Activated CD4-positive, CD25-positive, alpha-beta regulatory T cell (primary cell): Measurements from ENCODE around the gene RPL31.

Experiments
- DNase-seq, 4 experiments: peaks; one replicate each; lab custom pipeline; 2025; lab: John Stamatoyannopoulos, UW

RPL31 gene

DNA sequence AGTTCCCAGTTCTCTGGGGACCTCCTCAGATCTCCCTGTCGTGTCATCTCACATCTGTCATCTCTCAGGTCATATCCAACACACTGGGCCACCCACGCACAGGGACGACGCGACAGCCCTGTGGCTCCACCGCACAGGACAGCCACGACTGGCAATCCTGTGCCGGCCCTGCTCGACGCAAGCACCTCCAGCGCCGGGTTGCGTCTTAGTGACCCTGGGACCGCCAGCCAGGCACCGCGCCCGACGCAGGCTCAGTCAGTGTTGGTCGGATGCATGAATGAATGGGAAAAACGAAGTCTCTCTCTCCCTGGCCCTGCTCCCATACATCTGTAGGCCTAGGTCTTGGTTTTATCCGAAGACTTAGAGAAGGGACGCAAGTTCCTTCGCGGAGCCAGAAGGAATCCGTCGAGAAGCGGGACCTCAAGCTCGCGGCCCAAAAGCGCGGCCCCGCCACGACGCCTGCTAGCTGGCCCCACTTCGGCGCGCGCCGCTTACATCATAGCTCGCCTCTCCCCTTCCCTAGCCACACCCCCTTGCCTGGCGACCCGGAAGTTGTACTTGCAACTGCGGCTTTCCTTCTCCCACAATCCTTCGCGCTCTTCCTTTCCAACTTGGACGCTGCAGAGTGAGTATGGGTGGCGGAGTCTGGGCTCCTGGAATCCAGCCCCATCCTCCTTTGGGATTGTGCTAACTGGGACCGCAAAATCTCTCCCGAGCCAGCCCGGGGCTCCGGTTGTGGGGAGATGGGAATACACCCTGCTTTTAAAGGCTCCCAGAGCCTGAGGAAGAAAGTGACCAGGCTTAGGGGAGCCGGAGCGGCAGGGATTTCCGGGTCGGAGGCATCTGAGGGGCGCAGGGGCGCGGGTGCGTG is at the start of gene RPL31:
Gene RPL31 (plus strand): TSS at position 599 of the 871 bp plus-strand sequence. CDS start 413 bp downstream, outside the sequence.
- DNase-seq = peak; percentile 85 to 96 (median 90)

DNA sequence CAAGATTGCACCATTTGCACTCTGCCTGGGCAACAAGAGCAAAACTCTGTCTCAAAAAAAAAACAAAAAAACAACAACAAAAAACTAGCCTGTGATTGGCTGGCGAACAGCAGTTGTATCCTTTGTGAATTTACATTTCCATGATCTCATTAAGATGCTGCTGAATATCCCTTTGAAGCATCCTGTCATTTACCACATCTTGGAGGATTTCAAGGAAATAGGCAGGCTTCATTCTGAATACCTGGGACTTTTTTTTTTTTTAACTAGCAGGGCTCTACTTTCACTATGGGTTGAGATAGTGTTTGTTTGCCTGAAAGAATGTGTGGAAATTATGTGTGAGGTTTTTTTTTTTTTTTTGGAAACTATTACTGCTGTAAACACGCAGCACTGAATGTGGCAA is 49.6 kb upstream of the RPL31 start:
- no peak for DNase-seq

DNA sequence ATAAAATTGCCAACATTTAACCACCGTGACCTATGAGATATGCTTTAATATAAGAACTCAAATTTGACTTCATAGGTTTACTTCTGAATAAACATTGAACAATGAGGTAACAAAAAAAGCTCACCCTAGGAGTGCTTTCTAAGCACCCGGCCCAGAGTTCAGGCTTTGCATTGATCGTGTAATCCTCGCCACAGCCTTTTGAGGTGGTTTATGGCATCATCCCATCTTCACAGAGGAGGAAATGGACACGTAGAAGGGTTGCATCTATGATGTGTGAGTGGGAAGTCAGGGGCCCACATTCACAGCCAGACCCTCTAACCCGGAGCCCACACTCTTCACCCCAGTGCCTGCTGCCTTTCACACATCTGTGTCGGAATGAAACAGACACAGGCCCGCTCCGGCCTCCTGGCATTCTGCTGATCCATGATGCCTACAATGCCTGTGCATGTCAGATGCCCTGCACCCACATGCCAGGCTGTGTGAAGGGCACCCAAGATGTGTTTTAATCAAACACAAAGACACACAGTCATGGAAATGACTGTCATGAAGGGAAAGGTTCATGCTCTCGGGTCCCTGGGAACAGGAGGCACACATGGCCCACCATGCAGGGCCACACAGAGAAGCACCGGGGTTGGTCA is 48.6 kb upstream of the RPL31 start:
- DNase-seq = no peak

- no peak for DNase-seq
These were observed 48.1 kb upstream of the RPL31 start for GRCh38 chr2:100954044-100954420.

DNA sequence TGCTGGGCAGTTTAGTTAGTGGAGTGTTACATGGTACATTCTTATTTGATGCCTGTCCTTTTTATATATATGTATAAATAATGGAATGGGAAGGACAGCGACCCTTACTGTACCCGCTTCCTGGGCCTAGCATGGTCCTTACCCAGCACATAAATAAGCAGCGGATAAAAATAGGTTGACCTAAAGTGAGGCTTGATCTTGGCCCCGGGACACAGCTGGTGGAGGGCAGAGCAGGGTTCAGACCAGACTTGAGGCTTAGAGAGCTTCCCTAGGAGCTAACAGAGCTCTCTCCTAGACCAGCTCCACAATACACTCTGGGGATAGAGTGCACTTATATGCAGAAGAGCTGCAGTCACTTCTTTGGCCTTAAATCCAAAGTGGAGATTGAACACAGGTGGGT is 46.9 kb upstream of the RPL31 start:
- DNase-seq = no peak

GRCh38 chr2:100956081-100956480 is 46.0 kb upstream of the RPL31 start:
- DNase-seq = no peak

- no peak for DNase-seq
These were observed 44.0 kb upstream of the RPL31 start for GRCh38 chr2:100957996-100958653.

DNA sequence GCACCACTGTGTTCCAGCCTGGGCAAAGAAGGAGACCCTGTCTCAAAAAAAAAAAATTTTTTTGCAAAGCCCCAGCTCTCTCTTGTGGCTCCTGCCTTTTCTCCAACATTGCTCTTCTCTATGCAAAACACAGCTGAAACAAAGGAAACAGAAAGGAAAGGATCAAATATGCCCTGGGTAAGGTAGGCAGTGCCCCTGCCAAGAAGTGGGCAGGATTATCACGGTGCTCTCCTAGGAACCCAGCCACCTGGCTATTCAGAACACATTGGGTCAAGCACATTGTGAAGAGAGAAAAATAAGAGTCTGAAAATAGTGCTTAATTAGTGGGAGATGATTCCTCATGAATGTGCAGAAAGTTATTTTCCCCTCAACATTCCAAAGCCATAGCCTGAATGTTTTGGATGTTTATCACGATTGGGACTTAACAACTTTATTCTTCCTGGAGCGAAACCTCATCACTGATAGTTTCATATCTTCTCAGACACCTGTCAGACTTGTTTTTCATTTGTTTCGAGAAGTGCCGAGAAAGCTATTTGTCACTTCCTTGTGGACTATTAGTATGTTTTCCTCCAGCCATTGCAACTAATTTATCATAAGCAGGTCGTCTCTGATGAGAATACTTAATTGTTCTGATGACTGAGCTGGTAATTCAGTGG is 42.7 kb upstream of the RPL31 start:
- no peak for DNase-seq

DNA sequence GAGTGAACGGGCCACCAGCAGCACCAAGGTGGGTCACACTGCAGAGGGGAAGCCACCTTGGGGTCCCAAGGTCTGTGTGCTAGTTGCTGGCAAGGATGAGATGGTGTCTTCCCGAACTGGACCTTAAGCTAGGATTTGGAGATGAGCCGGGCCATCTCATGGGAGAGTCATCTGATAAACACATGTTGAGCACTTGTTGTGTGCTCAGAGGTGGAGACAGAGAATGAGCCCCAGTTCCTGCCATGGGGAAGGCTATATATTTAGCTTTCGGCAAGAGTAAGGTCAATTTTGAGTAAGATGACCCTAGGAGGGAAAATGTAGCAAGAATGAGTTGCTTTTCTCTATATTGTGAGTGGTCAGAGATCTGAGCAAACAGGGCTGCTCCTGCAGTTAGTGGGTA is 41.4 kb upstream of the RPL31 start:
- no peak for DNase-seq

DNA sequence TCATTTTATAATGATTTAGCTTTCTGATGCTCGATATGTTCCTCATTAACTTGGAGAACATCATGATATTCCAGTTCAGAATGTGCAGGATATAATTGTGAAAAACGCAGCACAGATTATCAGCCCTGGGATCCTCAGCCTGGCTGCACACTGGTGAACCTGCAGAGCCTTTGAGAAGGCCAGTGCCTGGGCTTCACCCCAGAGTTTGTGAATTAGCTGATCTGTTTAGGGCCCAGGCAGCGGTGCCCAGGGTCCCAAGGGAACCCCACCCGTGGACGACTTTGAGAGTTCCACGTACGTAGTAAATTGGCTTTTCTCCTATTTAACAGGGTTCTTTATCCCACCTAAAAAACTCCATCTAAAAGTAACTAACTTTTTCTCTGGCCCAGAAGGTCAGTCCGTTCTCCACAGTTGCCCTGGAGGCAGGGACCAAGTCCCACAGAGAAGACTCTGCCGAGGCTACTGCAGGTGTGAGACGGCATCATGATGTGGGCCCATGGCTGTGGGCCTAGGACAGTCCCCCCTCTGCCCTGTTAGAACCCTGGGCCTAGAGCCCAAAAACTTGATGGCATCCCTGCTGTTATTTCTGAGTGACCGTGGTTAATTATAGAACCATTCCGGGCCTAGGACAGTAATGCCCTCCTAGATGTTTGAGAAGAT is 39.6 kb upstream of the RPL31 start:
- DNase-seq = no peak

- no peak for DNase-seq
These were observed 39.1 kb upstream of the RPL31 start for GRCh38 chr2:100963026-100963375.

- DNase-seq = no peak
These were observed 37.9 kb upstream of the RPL31 start for GRCh38 chr2:100964222-100964621.

DNA sequence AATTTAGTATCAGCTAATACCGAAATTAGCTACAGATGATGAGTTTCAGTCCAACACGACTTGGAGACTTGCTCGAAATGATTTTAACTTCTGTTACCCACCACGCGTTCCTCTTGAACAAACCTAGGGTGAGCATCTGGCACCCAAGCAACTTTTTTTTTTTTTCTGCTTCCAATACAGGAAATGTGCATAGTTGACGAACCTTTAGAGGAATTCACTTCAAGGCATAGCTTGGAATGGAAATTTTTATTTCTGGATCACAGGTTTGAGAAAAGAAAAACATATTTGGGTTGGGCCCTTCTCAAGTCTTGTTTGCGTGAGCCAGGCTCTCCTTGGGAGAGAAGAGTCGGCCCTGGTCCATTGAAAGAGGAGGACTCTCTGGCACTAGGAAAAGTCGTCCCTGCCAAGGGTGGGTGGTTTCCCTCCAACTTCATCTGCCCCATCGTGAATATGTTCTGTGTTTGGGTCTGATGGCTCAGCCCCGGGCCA is 37.4 kb upstream of the RPL31 start:
- no peak for DNase-seq

DNA sequence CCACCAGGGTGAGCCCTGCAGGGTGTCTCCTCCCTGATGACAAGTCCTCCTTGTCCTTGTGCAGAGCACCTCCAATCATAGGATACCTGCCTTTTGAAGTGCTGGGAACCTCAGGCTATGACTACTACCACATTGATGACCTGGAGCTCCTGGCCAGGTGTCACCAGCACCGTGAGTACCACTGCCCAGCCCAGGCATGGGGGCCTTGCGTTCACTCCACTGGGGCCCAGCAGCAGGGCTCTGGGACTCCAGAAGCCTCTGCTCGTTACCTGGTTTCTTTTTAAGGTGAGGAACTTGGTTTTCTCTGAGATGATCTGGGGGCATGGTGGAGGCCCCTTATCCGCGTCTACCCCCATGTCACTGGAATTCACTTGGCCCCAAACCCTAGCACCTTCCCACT is 36.5 kb upstream of the RPL31 start:
- DNase-seq = no peak

DNA sequence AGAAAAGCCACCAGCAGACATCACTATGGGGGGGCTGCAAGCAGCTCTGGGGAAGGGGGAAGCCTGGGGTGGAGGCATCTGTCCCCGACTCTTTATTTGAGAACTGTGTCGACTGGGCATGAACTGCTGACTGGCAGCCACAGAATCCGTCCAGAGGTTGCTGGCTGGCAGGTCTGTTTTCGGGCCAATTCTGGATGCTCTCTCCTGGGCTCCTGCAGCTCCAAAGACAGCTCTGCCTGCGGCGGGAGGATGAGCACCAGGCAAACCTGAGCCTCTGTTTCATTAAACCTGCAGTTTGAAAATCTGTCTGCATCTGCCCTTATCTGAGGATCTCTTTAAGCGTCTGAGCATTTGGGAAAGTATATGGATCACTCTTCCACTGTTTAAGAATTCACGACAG is 34.4 kb upstream of the RPL31 start:
- no peak for DNase-seq

- no peak for DNase-seq
These were observed 33.6 kb upstream of the RPL31 start for GRCh38 chr2:100968146-100969145.

GRCh38 chr2:100969998-100970397 is 32.1 kb upstream of the RPL31 start:
- DNase-seq = no peak

- no peak for DNase-seq
These were observed 30.9 kb upstream of the RPL31 start for GRCh38 chr2:100971221-100971620.

- no peak for DNase-seq
These were observed 29.6 kb upstream of the RPL31 start for GRCh38 chr2:100972452-100972851.

GRCh38 chr2:100974712-100975520 is 27.2 kb upstream of the RPL31 start:
- DNase-seq = no peak
